ENCODE measurements around the gene TMEM186. TPM values are rescaled to one million over a fixed set of nuclear protein-coding genes. Genes with fewer than 3 reads are reported as not detected.

Gene TMEM186
- polyA plus RNA-seq, 3 donors = 3.8 to 4.5 (median 4.4) TPM

DNA sequence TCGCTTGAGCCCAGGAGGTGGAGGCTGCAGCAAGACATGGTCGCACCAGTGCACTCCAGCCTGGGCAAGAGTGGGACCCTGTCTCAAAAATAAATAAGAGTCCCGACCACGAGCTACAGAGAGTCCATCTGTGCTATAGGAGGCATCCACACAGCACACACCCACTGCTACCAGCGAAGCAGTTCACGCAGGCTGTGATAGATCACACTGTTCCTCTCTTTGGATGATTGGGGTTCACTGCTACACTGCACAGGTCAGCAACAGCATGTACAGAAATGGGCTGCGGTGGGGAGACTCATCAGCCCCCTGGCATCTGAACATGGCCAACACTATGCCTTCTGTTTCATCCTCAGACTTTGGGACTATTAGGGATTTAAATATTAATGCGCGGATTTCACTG lies 34.0 kb upstream of the TMEM186 start:
- H4K20me1 ChIP-seq (ENCODE audit: insufficient read depth, low read length) = no peaks in the 10 kb centered on the region
- Mint-ChIP-seq H3K4me1 (peaks cover 15% of the 10 kb centered on the region), H3K4me3 (no peak overlapping the region), H3K9me3 (peaks cover 0 to 2% (median 0%) of the 10 kb centered on the region in 7 donors), H3K27ac (no peak overlapping the region), H3K27me3 (ENCODE audit: low read depth in 3 of 3) (peaks cover 0 to 4% (median 3%) of the 10 kb centered on the region in 3 donors), H3K36me3 (peaks cover 61 to 62% of the 10 kb centered on the region in 2 donors)
- intact Hi-C loops (cut with micrococcal nuclease) = no loop called here
- H3K9ac ChIP-seq (ENCODE audit: insufficient read depth, low read length, poor library complexity, severe bottlenecking) = no peak overlapping the region
- no peak overlapping the region for H3K4me3 ChIP-seq (replicated peaks in 1 of 3; ENCODE audit: low read depth in 2 of 3, low read length in 3 of 3)
- H3K27me3 ChIP-seq (ENCODE audit: control insufficient read depth in 2 of 2, insufficient read depth in 2 of 2, low read length in 2 of 2) = no peaks in the 10 kb centered on the region
- H3K27ac ChIP-seq (ENCODE audit: low read depth in 1 of 2, low read length in 2 of 2) = no peak overlapping the region
- H3K9me3 ChIP-seq (replicated peaks in 1 of 2; ENCODE audit: control insufficient read depth in 1 of 2, insufficient read depth in 1 of 2, low read length in 2 of 2) = no peaks in the 10 kb centered on the region
- H3K4me2 ChIP-seq (replicated peaks; ENCODE audit: extremely low read depth, low read length, poor library complexity, severe bottlenecking) = no peak overlapping the region
- DNase-seq = no peak
- 100% methylated on average over 4 of the region's 9 CpGs for WGBS (ENCODE audit: insufficient coverage)
- peaks cover 4% of the 10 kb centered on the region for H3K79me2 ChIP-seq (ENCODE audit: insufficient read depth, low read length)
- TF ChIP-seq, protein P1, sequence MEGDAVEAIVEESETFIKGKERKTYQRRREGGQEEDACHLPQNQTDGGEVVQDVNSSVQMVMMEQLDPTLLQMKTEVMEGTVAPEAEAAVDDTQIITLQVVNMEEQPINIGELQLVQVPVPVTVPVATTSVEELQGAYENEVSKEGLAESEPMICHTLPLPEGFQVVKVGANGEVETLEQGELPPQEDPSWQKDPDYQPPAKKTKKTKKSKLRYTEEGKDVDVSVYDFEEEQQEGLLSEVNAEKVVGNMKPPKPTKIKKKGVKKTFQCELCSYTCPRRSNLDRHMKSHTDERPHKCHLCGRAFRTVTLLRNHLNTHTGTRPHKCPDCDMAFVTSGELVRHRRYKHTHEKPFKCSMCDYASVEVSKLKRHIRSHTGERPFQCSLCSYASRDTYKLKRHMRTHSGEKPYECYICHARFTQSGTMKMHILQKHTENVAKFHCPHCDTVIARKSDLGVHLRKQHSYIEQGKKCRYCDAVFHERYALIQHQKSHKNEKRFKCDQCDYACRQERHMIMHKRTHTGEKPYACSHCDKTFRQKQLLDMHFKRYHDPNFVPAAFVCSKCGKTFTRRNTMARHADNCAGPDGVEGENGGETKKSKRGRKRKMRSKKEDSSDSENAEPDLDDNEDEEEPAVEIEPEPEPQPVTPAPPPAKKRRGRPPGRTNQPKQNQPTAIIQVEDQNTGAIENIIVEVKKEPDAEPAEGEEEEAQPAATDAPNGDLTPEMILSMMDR (IDR thresholded peaks at IDR 0.05) = no peak
- H2AFZ ChIP-seq (ENCODE audit: insufficient read depth, low read depth, low read length, poor library complexity, severe bottlenecking) = no peak overlapping the region
- peaks cover 5% of the 10 kb centered on the region in 2 donors for H3K4me1 ChIP-seq (ENCODE audit: control insufficient read depth in 1 of 2, insufficient read depth in 2 of 2, low read length in 2 of 2)
- H3K36me3 ChIP-seq (replicated peaks in 1 of 2; ENCODE audit: control insufficient read depth in 1 of 2, insufficient read depth in 2 of 2, low read length in 2 of 2) = peaks cover 29 to 54% of the 10 kb centered on the region in 2 donors

DNA sequence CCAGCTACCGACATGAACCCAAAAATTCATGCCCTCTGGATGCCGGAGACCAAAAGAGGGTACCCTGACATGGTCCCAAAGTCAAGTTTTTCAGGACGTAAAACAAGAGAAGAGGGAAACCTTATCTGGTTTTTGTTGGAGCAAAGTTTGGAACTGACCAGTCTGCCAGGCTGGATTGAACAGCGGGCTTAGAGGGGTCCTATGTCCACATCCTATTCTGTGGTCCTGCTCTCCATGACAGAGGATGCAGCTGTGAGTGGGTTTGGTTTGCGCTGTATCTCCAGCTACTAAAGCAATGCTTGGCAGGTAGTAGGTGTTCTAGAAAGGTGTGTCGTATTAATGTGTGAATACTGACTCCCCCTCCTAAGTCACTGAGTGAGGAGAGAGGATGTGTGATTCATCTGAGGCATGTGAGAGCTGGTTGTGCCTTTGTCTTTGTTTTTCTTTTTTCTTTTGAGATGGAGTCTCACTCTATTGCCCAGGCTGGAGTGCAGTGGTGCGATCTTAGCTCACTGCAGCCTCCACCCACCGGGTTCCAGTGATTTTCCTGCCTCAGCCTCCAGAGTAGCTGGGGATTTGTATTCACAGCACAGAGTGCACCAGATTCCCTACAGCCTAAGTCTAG lies 31.2 kb upstream of the TMEM186 start:
- Histone ChIP-seq H3K27me3 (ENCODE audit: control insufficient read depth in 2 of 2, insufficient read depth in 2 of 2, low read length in 2 of 2) (no peaks in the 10 kb centered on the region), H4K20me1 (ENCODE audit: insufficient read depth, low read length) (no peaks in the 10 kb centered on the region), H3K27ac (ENCODE audit: low read depth in 1 of 2, low read length in 2 of 2) (no peak overlapping the region), H3K4me1 (ENCODE audit: control insufficient read depth in 1 of 2, insufficient read depth in 2 of 2, low read length in 2 of 2) (no peaks in the 10 kb centered on the region), H3K4me2 (replicated peaks; ENCODE audit: extremely low read depth, low read length, poor library complexity, severe bottlenecking) (no peak overlapping the region), H3K36me3 (replicated peaks in 1 of 2; ENCODE audit: control insufficient read depth in 1 of 2, insufficient read depth in 2 of 2, low read length in 2 of 2) (peaks cover 34 to 72% of the 10 kb centered on the region in 2 donors), H3K4me3 (replicated peaks in 1 of 3; ENCODE audit: low read depth in 2 of 3, low read length in 3 of 3) (no peak overlapping the region), H3K9ac (ENCODE audit: insufficient read depth, low read length, poor library complexity, severe bottlenecking) (no peak overlapping the region), H2AFZ (ENCODE audit: insufficient read depth, low read depth, low read length, poor library complexity, severe bottlenecking) (no peak overlapping the region), H3K9me3 (replicated peaks in 1 of 2; ENCODE audit: control insufficient read depth in 1 of 2, insufficient read depth in 1 of 2, low read length in 2 of 2) (no peaks in the 10 kb centered on the region), H3K79me2 (ENCODE audit: insufficient read depth, low read length) (no peaks in the 10 kb centered on the region)
- 98% methylated on average over 6 of the region's 8 CpGs for whole genome bisulfite sequencing (ENCODE audit: insufficient coverage)
- Mint-ChIP-seq H3K27me3 (ENCODE audit: low read depth in 3 of 3) (peaks cover 0 to 3% (median 1%) of the 10 kb centered on the region in 3 donors), H3K4me3 (no peak overlapping the region), H3K4me1 (peaks cover 6% of the 10 kb centered on the region), H3K27ac (no peak overlapping the region), H3K36me3 (peaks cover 62 to 76% of the 10 kb centered on the region in 2 donors), H3K9me3 (peaks cover 0 to 2% (median 0%) of the 10 kb centered on the region in 7 donors)
- intact Hi-C loops (cut with micrococcal nuclease) = no loop called here
- no peak for DNase-seq
- TF ChIP-seq, protein P1 (IDR thresholded peaks at IDR 0.05) = no peak
